HG02678 (cell line): ENCODE measurements around the gene MTUS2.

Source experiments
- ATAC-seq: cut with Tn5 transposase; IDR thresholded peaks from one replicate; pipeline ENCODE4 v1.9.1; 2021; ENCODE audit warnings: mild to moderate bottlenecking, moderate library complexity; ENCODE audit not compliant: unreplicated experiment

Gene MTUS2

DNA sequence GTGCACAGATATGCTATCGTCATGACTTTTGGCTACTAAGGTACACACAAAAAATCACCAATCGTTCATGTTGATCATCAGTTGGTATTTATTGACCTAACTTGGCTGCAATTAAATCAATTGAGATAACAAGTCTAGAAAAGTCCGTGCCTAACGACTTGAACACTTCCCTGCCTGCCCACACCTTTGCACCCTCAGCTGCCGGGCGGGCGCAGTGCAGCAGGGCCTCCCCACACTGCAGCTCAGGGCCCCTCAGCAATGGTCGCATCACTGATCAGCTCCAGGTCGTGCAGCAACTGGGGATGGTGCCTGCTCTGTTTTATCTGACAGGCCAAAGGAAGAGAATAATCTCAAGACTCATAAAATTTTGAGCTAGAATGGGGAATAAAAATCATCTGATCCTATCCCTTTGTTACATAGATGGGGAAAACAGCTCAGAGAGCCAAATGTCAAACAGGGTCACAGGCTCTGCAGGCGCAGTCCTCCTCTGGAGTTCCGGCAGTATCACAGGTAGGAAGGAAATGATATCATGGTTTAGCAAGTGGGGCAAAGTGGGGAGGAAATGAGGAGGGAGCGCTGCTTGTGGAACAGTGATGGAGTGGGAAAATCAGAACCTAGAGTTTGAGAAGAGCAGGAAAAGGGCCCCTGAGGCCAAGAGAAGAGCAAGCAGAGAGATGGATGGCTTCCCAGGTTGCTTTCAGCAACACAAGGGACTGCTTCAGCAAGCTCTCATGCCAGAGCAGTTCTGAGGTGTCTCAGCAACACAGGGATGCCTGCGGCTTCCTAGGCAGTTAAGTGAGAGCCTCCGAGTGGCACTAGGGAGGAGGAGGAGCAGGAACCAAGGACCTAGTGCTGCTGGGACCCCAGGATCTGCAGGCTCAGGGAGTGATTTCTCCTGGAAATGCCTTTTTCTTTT lies 717.9 kb downstream of the MTUS2 start:
- ATAC-seq: no peak

DNA sequence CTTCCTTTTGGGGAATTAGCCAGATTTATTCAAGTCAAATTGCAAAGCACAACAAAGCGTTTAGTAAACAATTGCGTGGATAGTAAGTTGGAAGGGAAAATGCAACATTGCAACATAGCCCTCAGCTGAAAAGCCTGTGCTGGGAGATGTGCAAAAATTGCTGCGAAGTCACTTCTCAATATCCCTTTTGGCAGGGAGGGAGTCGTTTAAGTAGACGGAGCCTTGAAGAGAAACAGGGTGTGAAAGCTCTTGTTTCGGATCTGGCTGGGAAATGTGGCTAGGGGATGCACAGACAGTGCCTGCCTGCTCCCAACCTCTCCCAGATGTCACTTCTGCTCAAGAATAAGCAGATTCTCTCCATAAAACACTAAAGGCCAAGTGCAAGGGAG lies 718.5 kb downstream of the MTUS2 start:
- no peak for ATAC-seq

DNA sequence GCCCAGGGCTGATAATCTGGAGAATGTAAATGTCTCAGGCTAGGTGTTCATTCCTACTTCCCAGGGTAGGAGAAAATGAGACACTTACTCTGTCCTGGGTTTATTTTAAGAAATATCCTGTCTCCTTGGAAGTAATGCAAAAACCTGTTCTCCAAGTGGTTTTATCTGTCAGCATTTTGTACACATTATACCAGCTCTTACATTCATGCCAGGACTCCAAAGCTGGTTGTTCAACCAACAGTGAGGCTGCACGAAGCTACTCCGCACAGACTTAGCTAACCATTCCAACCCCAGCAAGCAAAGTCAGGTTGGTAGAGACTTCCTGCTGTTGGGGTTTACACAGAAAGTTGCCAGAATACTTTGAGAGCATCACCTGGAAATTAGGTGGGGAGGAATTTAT lies 719.7 kb downstream of the MTUS2 start:
- ATAC-seq: no peak

DNA sequence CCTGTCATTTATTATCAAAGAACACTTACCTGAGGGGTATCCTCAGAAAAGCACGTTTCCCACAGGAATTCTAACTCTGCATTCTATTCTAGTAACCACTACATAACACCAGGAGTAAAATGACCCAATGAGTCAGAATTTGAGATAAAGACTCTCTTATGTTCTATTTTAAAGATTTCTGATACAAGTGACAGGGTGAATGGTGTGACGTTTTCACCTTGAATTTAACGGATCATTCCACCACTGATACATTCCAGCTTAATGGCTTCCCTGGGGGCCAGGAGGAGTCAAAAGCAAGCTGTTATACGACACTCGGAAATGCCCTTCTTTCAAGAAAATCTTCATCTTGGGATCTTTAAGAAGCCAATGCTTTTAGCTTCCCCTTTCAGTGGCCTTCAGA lies 720.2 kb downstream of the MTUS2 start:
- no peak for ATAC-seq

DNA sequence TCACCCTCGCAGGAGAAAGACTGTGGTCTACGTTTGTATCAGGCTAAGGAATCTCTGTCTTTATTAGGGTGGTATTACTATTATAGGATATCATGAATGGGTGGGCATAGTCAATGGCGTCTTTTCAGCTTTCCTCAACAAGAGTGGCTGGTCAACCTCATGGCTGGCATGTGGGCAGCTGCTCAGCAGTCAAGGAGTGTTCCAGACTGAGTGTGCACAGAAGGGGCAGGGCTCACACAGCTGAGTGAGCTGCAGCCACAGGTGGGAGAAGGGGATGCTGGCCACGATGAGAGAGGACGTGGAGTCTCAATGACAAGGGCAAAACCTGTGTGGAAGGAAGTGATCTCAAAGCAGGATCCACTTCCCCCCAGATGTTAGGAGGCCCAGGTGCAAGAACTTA lies 720.7 kb downstream of the MTUS2 start:
- ATAC-seq: no peak

DNA sequence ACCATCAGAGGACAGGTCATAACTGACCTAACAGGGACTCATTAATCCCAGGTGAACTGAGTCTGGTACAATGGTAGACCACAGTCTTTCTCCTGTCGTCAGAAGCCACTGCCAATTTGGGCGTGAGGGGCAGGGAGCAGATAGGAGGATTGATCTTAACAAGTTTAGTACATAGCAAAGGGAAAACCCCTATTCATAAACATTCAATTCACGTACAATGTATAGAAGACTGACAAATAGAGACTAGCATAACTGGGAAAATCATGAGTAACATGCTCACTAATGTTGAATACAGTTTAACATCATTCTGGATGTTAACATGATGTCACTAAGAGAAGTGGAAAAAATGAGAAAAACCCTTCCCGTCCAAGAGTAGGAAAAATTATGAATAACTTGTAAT lies 721.3 kb downstream of the MTUS2 start:
- ATAC-seq: no peak

DNA sequence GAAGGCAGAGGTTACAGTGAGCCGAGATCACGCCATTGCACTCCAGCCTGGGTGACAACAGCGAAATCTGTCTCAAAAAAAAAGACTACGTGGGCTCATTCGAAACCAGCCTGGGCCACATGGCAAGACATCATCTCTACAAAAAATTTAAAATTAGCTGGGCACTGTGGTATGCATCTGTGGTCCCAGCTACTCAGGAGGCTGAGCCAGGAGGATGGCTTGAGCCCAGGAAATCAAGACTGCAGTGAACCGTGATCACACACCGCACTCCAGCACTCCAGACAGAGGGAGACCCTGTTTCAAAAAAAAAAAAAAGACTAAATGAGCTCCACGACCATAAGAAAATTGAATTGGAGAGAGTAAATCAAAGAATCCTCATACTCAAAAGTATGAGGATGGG lies 722.2 kb downstream of the MTUS2 start:
- ATAC-seq: no peak

DNA sequence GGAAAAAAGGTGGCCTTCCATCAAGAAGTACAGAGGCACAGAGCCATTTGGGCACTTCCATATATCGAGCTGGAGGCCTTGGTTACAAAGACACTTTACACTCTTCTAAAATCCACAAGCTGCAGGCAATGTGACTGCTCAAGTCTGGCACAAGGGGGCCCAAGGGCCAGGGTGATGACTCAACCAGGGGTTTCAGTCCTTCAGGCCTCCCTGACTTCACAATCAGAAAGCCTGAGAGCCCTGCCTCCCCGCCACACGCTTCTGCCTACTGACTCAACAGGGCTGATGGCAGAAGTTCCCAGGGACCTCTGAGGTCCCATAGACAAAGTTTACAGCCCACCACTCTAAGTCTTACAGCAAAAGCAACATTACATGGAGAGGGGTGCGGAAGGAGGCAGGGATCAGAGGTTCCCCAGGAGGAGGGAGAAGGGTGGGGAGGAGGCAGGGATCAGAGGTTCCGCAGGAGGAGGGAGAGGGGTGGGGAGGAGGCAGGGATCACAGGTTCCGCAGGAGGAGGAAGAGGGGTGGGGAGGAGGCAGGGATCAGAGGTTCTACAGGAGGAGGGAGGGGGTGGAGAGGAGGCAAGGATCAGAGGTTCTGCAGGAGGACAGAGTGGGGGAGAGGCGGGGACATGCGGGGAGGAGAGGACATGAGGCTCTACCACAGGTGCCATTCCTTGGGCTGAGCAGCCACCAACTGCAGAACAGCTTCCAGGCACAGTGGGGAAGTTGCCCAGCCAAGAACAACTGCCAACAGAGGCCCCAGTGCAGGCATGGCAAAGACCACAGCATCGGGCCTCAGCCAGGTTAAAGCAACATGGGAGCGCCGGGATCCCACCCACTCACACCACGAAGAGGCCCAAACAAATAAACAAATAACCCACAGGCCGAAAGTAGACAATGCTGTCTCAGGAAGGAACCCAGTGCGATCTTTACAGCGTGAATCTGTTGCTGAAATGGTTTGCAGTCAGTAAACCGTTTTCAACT lies 723.4 kb downstream of the MTUS2 start:
- ATAC-seq: peak; percentile 97

DNA sequence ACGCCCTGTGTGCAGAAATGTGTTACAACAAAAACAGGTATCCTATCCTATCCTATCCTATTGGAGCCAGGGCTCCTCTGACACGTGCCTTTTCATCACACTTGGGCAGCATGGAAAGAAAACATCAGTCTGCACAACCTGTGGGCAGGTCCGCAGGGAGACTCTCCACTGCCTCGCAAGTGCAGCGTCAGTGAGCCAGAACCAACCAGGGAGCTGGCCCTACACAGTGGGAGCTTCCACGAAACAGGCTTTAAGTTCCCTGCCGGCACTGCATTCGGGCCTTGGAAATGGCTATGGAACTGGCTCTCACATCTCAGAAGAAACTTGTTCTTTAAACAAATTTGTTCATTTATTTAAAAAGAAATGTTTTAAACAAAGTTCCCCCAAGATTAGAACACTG lies 725.8 kb downstream of the MTUS2 start:
- no peak for ATAC-seq

DNA sequence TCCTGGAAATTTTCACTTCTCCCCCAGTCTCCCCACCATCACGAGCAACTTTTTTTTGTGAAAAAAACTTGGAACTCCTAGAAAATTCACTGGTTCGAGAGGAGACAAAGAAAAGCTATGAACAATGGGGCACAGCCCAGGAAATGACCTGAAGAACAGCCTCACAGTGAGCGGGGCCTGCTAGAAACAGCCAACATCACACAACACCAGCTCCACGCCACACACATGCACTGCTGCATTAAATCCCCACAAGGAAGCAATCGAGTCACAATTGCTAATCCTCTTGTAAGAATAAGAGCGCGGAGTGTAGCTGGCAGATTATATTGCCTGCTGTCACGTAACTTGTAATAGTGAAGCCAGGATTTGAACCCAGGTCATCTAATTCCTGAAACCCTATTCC lies 726.5 kb downstream of the MTUS2 start:
- no peak for ATAC-seq

DNA sequence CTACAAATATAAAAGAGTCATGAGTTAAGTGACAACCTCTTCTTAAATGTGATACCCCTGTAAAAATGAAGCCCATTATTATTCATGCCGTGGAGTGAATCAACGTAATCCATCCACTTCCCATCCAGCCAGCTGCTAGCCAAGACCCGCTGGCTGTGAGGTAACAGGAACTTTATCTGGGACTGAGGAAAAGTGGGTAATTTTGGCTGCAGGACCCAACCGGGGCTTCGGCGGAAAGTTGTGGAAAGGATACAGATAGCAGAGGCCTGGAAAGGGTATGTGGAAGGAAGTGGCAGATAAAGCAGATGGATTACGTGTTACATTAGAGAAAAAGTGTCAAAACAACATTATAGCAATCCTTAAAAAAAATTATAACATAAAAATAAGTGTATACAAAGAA lies 727.0 kb downstream of the MTUS2 start:
- ATAC-seq: no peak

DNA sequence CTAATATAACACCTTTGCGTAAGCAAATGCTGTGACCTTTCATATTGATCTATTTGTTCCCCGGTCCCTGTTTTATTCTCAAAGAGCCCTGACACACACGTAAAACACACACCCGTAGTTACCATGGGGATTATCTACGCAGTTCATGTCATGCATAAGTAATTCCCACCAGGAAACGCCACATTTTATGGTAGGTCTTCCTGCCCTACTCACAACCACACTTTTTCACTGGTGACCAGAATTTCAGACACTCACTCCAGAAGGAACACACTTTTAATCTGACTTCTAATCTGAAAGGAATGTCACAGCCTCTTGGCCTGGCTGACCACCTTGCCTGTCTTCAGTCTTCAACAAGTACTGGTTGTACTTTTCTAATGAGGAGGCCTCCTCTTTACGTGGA lies 728.6 kb downstream of the MTUS2 start:
- no peak for ATAC-seq

DNA sequence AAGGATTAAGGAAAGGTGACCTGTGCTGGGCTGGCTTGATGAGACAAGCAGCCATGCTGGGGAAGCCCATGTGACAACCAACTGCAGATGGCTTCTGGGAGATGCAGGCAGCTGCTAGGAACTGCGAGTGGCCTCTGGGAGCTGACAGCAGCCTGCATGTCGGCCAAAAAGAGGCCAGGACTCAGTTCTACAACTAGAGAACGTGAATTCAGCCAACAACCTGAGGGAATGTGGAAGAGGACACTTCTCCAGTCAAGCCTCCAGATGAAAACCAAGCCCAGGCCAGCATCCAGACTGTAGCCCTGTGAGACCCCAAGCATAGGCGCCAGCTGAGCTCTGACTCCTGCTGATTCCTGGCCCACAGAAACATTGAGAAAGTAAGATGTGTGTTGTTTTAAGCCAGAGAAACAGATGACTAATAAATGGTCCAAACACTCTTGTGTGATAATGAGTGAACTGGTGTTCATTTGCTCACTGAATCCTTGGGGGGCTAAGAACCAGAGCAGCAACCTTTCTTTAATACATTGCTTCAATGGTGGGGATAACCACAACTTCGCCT lies 730.4 kb downstream of the MTUS2 start:
- ATAC-seq: no peak

DNA sequence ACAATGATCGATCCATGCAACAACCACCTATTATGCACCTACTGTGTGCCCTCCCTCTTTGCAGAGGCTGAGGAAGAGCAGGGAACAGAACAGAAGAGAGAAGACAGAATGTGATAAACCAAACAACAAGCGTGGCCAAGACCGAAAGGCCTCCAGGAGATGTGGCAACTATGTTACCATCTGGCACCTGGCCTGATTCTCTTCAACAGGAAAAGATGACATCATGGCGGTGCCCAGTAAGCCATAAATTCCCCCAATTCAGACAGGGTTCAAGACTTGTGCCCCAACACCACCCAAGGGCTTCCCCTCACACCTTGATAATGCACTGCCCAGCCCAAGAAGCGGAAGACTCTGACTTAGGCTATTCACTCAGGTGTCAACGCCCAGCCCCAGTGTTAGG lies 731.1 kb downstream of the MTUS2 start:
- no peak for ATAC-seq
